HS-5 (cell line): ENCODE results near the gene DPF3.
"Not testable (repeated sequence)": the region's sequence is repeated elsewhere in the genome, so short reads cannot be mapped to it uniquely, and the experiment has no call there.

Source experiments
- DNase-seq: peaks from one replicate; pipeline ENCODE4 v3.0.0-alpha.2; 2012; ENCODE audit warnings: low read depth

The DPF3 gene

GRCh38 chr14:72880820-72881219 is 13.1 kb downstream of the DPF3 start:
- no peak for DNase-seq

GRCh38 chr14:72880164-72880563 is 13.7 kb downstream of the DPF3 start:
- DNase-seq, result no peak

GRCh38 chr14:72879431-72879830 is 14.5 kb downstream of the DPF3 start:
- DNase-seq, result no peak

GRCh38 chr14:72878746-72879145 is 15.2 kb downstream of the DPF3 start:
- no peak for DNase-seq

- DNase-seq, result no peak
Measured at GRCh38 chr14:72876710-72877063, 17.2 kb downstream of the DPF3 start.

GRCh38 chr14:72876005-72876709 is 17.7 kb downstream of the DPF3 start:
- DNase-seq, result no peak

GRCh38 chr14:72870878-72871277 is 23.0 kb downstream of the DPF3 start:
- DNase-seq, result not testable (repeated sequence)

- DNase-seq, result no peak
Measured at GRCh38 chr14:72869407-72870329, 24.2 kb downstream of the DPF3 start.

GRCh38 chr14:72868500-72868899 is 25.4 kb downstream of the DPF3 start:
- no peak for DNase-seq

- no peak for DNase-seq
Measured at GRCh38 chr14:72864712-72865365, 29.1 kb downstream of the DPF3 start.

GRCh38 chr14:72863216-72864006 is 30.5 kb downstream of the DPF3 start:
- DNase-seq, result no peak

- no peak for DNase-seq
Measured at GRCh38 chr14:72856530-72857266, 37.2 kb downstream of the DPF3 start.

- DNase-seq, result no peak
Measured at GRCh38 chr14:72855913-72856312, 38.0 kb downstream of the DPF3 start.

GRCh38 chr14:72852194-72852593 is 41.7 kb downstream of the DPF3 start:
- no peak for DNase-seq

- DNase-seq, result no peak
Measured at GRCh38 chr14:72851635-72852034, 42.3 kb downstream of the DPF3 start.

- DNase-seq, result no peak
Measured at GRCh38 chr14:72850360-72850759, 43.5 kb downstream of the DPF3 start.

GRCh38 chr14:72849222-72849621 is 44.7 kb downstream of the DPF3 start:
- no peak for DNase-seq

GRCh38 chr14:72847721-72848120 is 46.2 kb downstream of the DPF3 start:
- no peak for DNase-seq

- no peak for DNase-seq
Measured at GRCh38 chr14:72845683-72846082, 48.2 kb downstream of the DPF3 start.

- DNase-seq, result no peak
Measured at GRCh38 chr14:72845196-72845595, 48.7 kb downstream of the DPF3 start.

- no peak for DNase-seq
Measured at GRCh38 chr14:72844524-72844923, 49.4 kb downstream of the DPF3 start.
